ENCODE results near the gene TSPAN8. TPM values are rescaled to one million over a fixed set of nuclear protein-coding genes. Genes with fewer than 3 reads are reported as not detected.
"Not testable (repeated sequence)": the region's sequence is repeated elsewhere in the genome, so short reads cannot be mapped to it uniquely, and the experiment has no call there.

TSPAN8 gene
- total RNA-seq, 1 donor from 2014 or later, result 3.7 TPM

GRCh38 chr12:71134405-71134804 is 23.4 kb downstream of the TSPAN8 start:
- no peaks in the 10 kb centered on the region for H3K9me3 ChIP-seq (ENCODE audit: control insufficient read depth in 3 of 3, low read length in 3 of 3)
- H3K4me3 ChIP-seq (ENCODE audit: low read length in 3 of 3), result no peak overlapping the region
- H3K4me1 ChIP-seq (ENCODE audit: control insufficient read depth in 3 of 3, insufficient read depth in 3 of 3, low read length in 3 of 3), result no peaks in the 10 kb centered on the region
- H3K27ac ChIP-seq (ENCODE audit: low read depth, low read length), result no peak overlapping the region
- no peak overlapping the region for H3K9ac ChIP-seq (ENCODE audit: low read depth in 1 of 3, low read length in 3 of 3)
- H3K36me3 ChIP-seq (ENCODE audit: control insufficient read depth in 3 of 3, insufficient read depth in 3 of 3, low read length in 3 of 3), result peaks cover 0 to 12% (median 4%) of the 10 kb centered on the region in 3 donors
- no peaks in the 10 kb centered on the region for H3K27me3 ChIP-seq (ENCODE audit: control insufficient read depth in 3 of 3, insufficient read depth in 3 of 3, low read length in 3 of 3)

GRCh38 chr12:71130521-71131069 is 27.2 kb downstream of the TSPAN8 start:
- no peak overlapping the region for H3K9ac ChIP-seq (ENCODE audit: low read depth in 1 of 3, low read length in 3 of 3)
- no peak overlapping the region for H3K4me3 ChIP-seq (ENCODE audit: low read length in 3 of 3)
- H3K27ac ChIP-seq (ENCODE audit: low read depth, low read length), result no peak overlapping the region
- peaks cover 0 to 7% (median 0%) of the 10 kb centered on the region in 3 donors for H3K36me3 ChIP-seq (ENCODE audit: control insufficient read depth in 3 of 3, insufficient read depth in 3 of 3, low read length in 3 of 3)
- no peaks in the 10 kb centered on the region for H3K9me3 ChIP-seq (ENCODE audit: control insufficient read depth in 3 of 3, low read length in 3 of 3)
- H3K4me1 ChIP-seq (ENCODE audit: control insufficient read depth in 3 of 3, insufficient read depth in 3 of 3, low read length in 3 of 3), result peaks cover 0 to 2% (median 0%) of the 10 kb centered on the region in 3 donors
- H3K27me3 ChIP-seq (ENCODE audit: control insufficient read depth in 3 of 3, insufficient read depth in 3 of 3, low read length in 3 of 3), result no peaks in the 10 kb centered on the region

DNA sequence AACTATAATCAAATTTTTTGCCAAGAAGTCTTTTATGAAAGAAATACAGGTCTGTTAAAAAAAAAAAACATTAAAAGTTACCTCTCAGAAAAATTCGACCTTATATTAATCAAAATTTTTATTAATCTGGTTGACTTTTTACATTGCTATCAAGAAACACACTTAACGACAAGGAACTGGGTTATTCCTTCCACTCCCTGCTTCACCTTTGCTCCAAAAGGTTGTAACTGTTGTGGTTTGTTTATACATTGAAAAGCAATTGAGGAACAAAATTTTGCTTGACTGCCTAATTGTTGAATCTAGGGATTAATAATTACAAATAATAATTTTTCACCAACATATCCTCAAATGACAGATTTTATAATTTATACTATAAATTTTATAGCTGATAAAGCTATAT is 28.4 kb downstream of the TSPAN8 start:
- Histone ChIP-seq H3K36me3 (ENCODE audit: control insufficient read depth in 3 of 3, insufficient read depth in 3 of 3, low read length in 3 of 3) (peaks cover 0 to 7% (median 0%) of the 10 kb centered on the region in 3 donors), H3K9ac (ENCODE audit: low read depth in 1 of 3, low read length in 3 of 3) (no peak overlapping the region), H3K27ac (ENCODE audit: low read depth, low read length) (no peak overlapping the region), H3K27me3 (ENCODE audit: control insufficient read depth in 3 of 3, insufficient read depth in 3 of 3, low read length in 3 of 3) (no peaks in the 10 kb centered on the region), H3K9me3 (ENCODE audit: control insufficient read depth in 3 of 3, low read length in 3 of 3) (no peaks in the 10 kb centered on the region), H3K4me3 (ENCODE audit: low read length in 3 of 3) (no peak overlapping the region), H3K4me1 (ENCODE audit: control insufficient read depth in 3 of 3, insufficient read depth in 3 of 3, low read length in 3 of 3) (peaks cover 0 to 2% (median 0%) of the 10 kb centered on the region in 3 donors)

DNA sequence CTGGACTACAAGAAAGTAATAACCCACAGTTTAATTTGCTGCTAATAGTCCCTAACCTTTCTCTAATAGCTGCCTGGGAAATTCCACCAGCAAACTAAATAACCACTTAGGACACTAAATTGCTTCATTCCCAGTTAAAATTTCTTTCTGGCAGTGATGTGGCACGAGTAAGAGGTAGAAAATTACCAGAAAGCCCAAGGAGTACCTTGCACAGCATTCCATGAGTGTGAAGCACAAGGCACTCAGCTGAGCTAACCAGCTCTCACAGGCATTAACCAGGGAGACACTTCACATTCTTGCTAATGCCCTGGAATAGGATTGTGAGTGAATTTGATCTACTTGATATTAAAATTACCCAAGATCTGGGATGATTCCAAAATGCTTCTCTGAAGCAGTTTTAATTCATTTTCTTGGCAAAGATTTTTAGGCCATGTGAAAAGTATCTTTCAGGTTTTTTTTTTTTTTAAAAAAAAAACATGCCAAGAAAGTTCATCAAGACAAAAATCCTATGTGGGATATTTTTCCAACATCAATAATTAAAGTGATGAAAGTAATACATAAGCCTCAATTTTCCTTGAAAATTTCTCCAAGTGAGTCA is 29.5 kb downstream of the TSPAN8 start:
- peaks cover 0 to 7% (median 0%) of the 10 kb centered on the region in 3 donors for H3K36me3 ChIP-seq (ENCODE audit: control insufficient read depth in 3 of 3, insufficient read depth in 3 of 3, low read length in 3 of 3)
- H3K4me3 ChIP-seq (ENCODE audit: low read length in 3 of 3), result no peak overlapping the region

GRCh38 chr12:71125949-71126348 is 31.9 kb downstream of the TSPAN8 start:
- Histone ChIP-seq H3K27ac (ENCODE audit: low read depth, low read length) (no peak overlapping the region), H3K9ac (ENCODE audit: low read depth in 1 of 3, low read length in 3 of 3) (no peak overlapping the region), H3K27me3 (ENCODE audit: control insufficient read depth in 3 of 3, insufficient read depth in 3 of 3, low read length in 3 of 3) (no peaks in the 10 kb centered on the region), H3K4me1 (ENCODE audit: control insufficient read depth in 3 of 3, insufficient read depth in 3 of 3, low read length in 3 of 3) (peaks cover 0 to 2% (median 0%) of the 10 kb centered on the region in 3 donors), H3K4me3 (ENCODE audit: low read length in 3 of 3) (no peak overlapping the region), H3K9me3 (ENCODE audit: control insufficient read depth in 3 of 3, low read length in 3 of 3) (no peaks in the 10 kb centered on the region), H3K36me3 (ENCODE audit: control insufficient read depth in 3 of 3, insufficient read depth in 3 of 3, low read length in 3 of 3) (no peaks in the 10 kb centered on the region)

More for the DNA sequence above, 29.5 kb downstream of the TSPAN8 start:
- Histone ChIP-seq H3K9ac (ENCODE audit: low read depth in 1 of 3, low read length in 3 of 3) (no peak overlapping the region), H3K27me3 (ENCODE audit: control insufficient read depth in 3 of 3, insufficient read depth in 3 of 3, low read length in 3 of 3) (no peaks in the 10 kb centered on the region), H3K9me3 (ENCODE audit: control insufficient read depth in 3 of 3, low read length in 3 of 3) (no peaks in the 10 kb centered on the region), H3K27ac (ENCODE audit: low read depth, low read length) (no peak overlapping the region), H3K4me1 (ENCODE audit: control insufficient read depth in 3 of 3, insufficient read depth in 3 of 3, low read length in 3 of 3) (peaks cover 0 to 2% (median 0%) of the 10 kb centered on the region in 3 donors)

DNA sequence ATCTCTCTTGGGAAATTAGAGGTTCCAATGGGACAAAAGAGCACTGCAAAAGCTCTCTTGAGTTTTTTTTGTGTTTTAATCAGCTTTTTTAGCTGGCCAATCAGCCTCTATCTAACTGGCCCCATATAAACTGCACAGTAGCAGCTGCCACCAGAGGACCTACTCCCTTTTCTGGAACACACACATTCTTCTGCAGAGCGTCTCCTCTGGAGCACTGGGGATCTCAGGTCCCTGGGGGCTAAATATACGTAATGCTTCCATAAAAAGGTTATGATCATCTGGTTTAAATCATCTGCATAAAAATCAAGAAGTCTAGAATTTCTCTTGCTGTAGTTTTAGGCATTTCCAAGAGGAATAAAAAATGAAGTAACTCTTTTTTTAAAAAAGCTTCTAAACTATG is 32.3 kb downstream of the TSPAN8 start:
- H3K4me3 ChIP-seq (ENCODE audit: low read length in 3 of 3), result no peak overlapping the region
- H3K36me3 ChIP-seq (ENCODE audit: control insufficient read depth in 3 of 3, insufficient read depth in 3 of 3, low read length in 3 of 3), result no peaks in the 10 kb centered on the region
- H3K4me1 ChIP-seq (ENCODE audit: control insufficient read depth in 3 of 3, insufficient read depth in 3 of 3, low read length in 3 of 3), result peaks cover 0 to 2% (median 0%) of the 10 kb centered on the region in 3 donors
- H3K27me3 ChIP-seq (ENCODE audit: control insufficient read depth in 3 of 3, insufficient read depth in 3 of 3, low read length in 3 of 3), result no peaks in the 10 kb centered on the region
- no peaks in the 10 kb centered on the region for H3K9me3 ChIP-seq (ENCODE audit: control insufficient read depth in 3 of 3, low read length in 3 of 3)
- no peak overlapping the region for H3K9ac ChIP-seq (ENCODE audit: low read depth in 1 of 3, low read length in 3 of 3)
- no peak overlapping the region for H3K27ac ChIP-seq (ENCODE audit: low read depth, low read length)

GRCh38 chr12:71124835-71125460 is 32.9 kb downstream of the TSPAN8 start:
- H3K27ac ChIP-seq (ENCODE audit: low read depth, low read length), result no peak overlapping the region
- H3K36me3 ChIP-seq (ENCODE audit: control insufficient read depth in 3 of 3, insufficient read depth in 3 of 3, low read length in 3 of 3), result no peaks in the 10 kb centered on the region
- no peaks in the 10 kb centered on the region for H3K27me3 ChIP-seq (ENCODE audit: control insufficient read depth in 3 of 3, insufficient read depth in 3 of 3, low read length in 3 of 3)
- H3K9me3 ChIP-seq (ENCODE audit: control insufficient read depth in 3 of 3, low read length in 3 of 3), result no peaks in the 10 kb centered on the region
- no peak overlapping the region for H3K4me3 ChIP-seq (ENCODE audit: low read length in 3 of 3)
- H3K9ac ChIP-seq (ENCODE audit: low read depth in 1 of 3, low read length in 3 of 3), result no peak overlapping the region
- peaks cover 0 to 2% (median 0%) of the 10 kb centered on the region in 3 donors for H3K4me1 ChIP-seq (ENCODE audit: control insufficient read depth in 3 of 3, insufficient read depth in 3 of 3, low read length in 3 of 3)

DNA sequence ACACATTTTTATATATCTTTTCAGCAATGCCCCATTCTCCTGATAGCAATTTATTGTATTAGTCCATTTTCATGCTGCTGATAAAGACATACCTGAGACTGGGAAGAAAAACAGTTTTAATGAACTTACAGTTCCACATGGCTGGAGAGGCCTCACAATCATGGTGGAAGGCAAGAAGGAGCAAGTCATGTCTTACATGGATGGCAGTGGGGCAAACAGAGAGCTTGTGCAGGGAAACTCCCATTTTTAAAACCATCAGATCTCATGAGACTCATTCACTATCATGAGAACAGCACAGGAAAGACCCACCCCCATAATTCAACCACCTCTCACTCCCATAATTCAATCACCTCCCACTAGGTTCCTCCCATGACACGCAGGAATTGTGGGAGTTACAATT is 44.7 kb downstream of the TSPAN8 start:
- H3K36me3 ChIP-seq (ENCODE audit: control insufficient read depth in 3 of 3, insufficient read depth in 3 of 3, low read length in 3 of 3); H3K4me1 ChIP-seq (ENCODE audit: control insufficient read depth in 3 of 3, insufficient read depth in 3 of 3, low read length in 3 of 3); H3K9me3 ChIP-seq (ENCODE audit: control insufficient read depth in 3 of 3, low read length in 3 of 3); H3K9ac ChIP-seq (ENCODE audit: low read depth in 1 of 3, low read length in 3 of 3); H3K27ac ChIP-seq (ENCODE audit: low read depth, low read length); H3K27me3 ChIP-seq (ENCODE audit: control insufficient read depth in 3 of 3, insufficient read depth in 3 of 3, low read length in 3 of 3); H3K4me3 ChIP-seq (ENCODE audit: low read length in 3 of 3): not testable (repeated sequence)

GRCh38 chr12:71109834-71110233 is 48.0 kb downstream of the TSPAN8 start:
- Histone ChIP-seq H3K36me3 (ENCODE audit: control insufficient read depth in 3 of 3, insufficient read depth in 3 of 3, low read length in 3 of 3) (peaks cover 0 to 2% (median under 1%) of the 10 kb centered on the region in 3 donors), H3K9me3 (ENCODE audit: control insufficient read depth in 3 of 3, low read length in 3 of 3) (no peaks in the 10 kb centered on the region), H3K4me1 (ENCODE audit: control insufficient read depth in 3 of 3, insufficient read depth in 3 of 3, low read length in 3 of 3) (peaks cover 0 to 3% (median 0%) of the 10 kb centered on the region in 3 donors), H3K27ac (ENCODE audit: low read depth, low read length) (no peak overlapping the region), H3K27me3 (ENCODE audit: control insufficient read depth in 3 of 3, insufficient read depth in 3 of 3, low read length in 3 of 3) (no peaks in the 10 kb centered on the region), H3K4me3 (ENCODE audit: low read length in 3 of 3) (no peak overlapping the region), H3K9ac (ENCODE audit: low read depth in 1 of 3, low read length in 3 of 3) (no peak overlapping the region)

DNA sequence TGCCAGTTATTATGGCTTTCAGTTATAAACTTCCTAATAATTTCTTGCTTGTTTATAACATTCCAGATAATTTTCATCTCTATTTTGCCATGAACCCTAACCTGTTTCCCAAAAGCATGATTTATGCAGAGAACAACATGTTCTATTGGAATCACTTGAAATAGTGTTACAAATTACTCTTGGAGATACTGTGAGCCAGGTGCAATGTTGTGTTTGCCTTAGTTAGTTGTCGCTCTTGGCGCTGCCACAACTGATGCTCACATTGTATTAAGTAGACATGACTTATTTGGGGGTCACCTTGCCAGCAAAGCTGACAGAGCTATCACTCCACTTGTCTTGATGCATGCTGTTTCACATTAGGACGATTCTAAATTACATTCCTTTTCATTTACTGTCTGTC is 49.4 kb downstream of the TSPAN8 start:
- Histone ChIP-seq H3K27me3 (ENCODE audit: control insufficient read depth in 3 of 3, insufficient read depth in 3 of 3, low read length in 3 of 3) (no peaks in the 10 kb centered on the region), H3K4me3 (ENCODE audit: low read length in 3 of 3) (no peak overlapping the region), H3K9ac (ENCODE audit: low read depth in 1 of 3, low read length in 3 of 3) (no peak overlapping the region), H3K36me3 (ENCODE audit: control insufficient read depth in 3 of 3, insufficient read depth in 3 of 3, low read length in 3 of 3) (peaks cover 0 to 2% (median 0%) of the 10 kb centered on the region in 3 donors), H3K9me3 (ENCODE audit: control insufficient read depth in 3 of 3, low read length in 3 of 3) (peaks cover 0 to 4% (median 0%) of the 10 kb centered on the region in 3 donors), H3K4me1 (ENCODE audit: control insufficient read depth in 3 of 3, insufficient read depth in 3 of 3, low read length in 3 of 3) (peaks cover 0 to 3% (median 0%) of the 10 kb centered on the region in 3 donors), H3K27ac (ENCODE audit: low read depth, low read length) (no peak overlapping the region)

Data from skeletal muscle tissue (tissue), 4 donors.